ENCODE results near the gene STAB2.
"Not testable (repeated sequence)": the region's sequence is repeated elsewhere in the genome, so short reads cannot be mapped to it uniquely, and the experiment has no call there.

STAB2 gene

GRCh38 chr12:103642240-103642864 lies 55.3 kb downstream of the STAB2 start:
- no peak for TF ChIP-seq CTCF (conservative IDR thresholded peaks at IDR 0.05; ENCODE audit: low read depth)
- ChIA-PET CTCF (interaction anchor here (0.6 kb wide), 1 partner anchor 1737 kb away, joined by 4 read pairs; no protein-coding TSS in a partner anchor), POLR2A (ENCODE audit: low non-redundant PET) (no interaction called here)
- no peak for DNase-seq (ENCODE audit: low spot score)
- H3K27ac ChIP-seq, result no peak overlapping the region

- ChIA-PET POLR2A (ENCODE audit: low non-redundant PET) (no interaction called here), CTCF (no interaction called here)
- no peak overlapping the region for H3K27ac ChIP-seq
- no peak for TF ChIP-seq CTCF (conservative IDR thresholded peaks at IDR 0.05; ENCODE audit: low read depth)
- no peak for DNase-seq (ENCODE audit: low spot score)
Observed at GRCh38 chr12:103645202-103645601, 58.1 kb downstream of the STAB2 start.

GRCh38 chr12:103647267-103647666 lies 60.2 kb downstream of the STAB2 start:
- DNase-seq (ENCODE audit: low spot score), result peak; percentile 32
- no peak overlapping the region for H3K27ac ChIP-seq
- TF ChIP-seq CTCF (conservative IDR thresholded peaks at IDR 0.05; ENCODE audit: low read depth), result no peak
- CTCF ChIA-PET, result no interaction called here
- POLR2A ChIA-PET (ENCODE audit: low non-redundant PET), result no interaction called here

GRCh38 chr12:103652808-103653207 lies 65.7 kb downstream of the STAB2 start:
- ChIA-PET CTCF (no interaction called here), POLR2A (ENCODE audit: low non-redundant PET) (no interaction called here)
- DNase-seq (ENCODE audit: low spot score), result no peak
- no peak for TF ChIP-seq CTCF (conservative IDR thresholded peaks at IDR 0.05; ENCODE audit: low read depth)
- no peak overlapping the region for H3K27ac ChIP-seq

- POLR2A ChIA-PET (ENCODE audit: low non-redundant PET); DNase-seq (ENCODE audit: low spot score); H3K27ac ChIP-seq: not testable (repeated sequence)
- CTCF ChIA-PET, result interaction anchor here (0.6 kb wide), 1 partner anchor 404 kb away, joined by 4 read pairs; no protein-coding TSS in a partner anchor
Observed at GRCh38 chr12:103653568-103654173, 66.6 kb downstream of the STAB2 start.

GRCh38 chr12:103654816-103655215 lies 67.7 kb downstream of the STAB2 start:
- CTCF ChIA-PET, result no interaction called here

More at GRCh38 chr12:103654816-103655215, 67.7 kb downstream of the STAB2 start:
- no peak for DNase-seq (ENCODE audit: low spot score)
- no peak for TF ChIP-seq CTCF (conservative IDR thresholded peaks at IDR 0.05; ENCODE audit: low read depth)
- POLR2A ChIA-PET (ENCODE audit: low non-redundant PET), result no interaction called here
- no peak overlapping the region for H3K27ac ChIP-seq

All from RWPE1 (cell line).